ENCODE measurements around the gene RNF169.
A peak's percentile ranks its signal among the peaks of the same experiment; 100 is the strongest.

RNF169 gene

DNA sequence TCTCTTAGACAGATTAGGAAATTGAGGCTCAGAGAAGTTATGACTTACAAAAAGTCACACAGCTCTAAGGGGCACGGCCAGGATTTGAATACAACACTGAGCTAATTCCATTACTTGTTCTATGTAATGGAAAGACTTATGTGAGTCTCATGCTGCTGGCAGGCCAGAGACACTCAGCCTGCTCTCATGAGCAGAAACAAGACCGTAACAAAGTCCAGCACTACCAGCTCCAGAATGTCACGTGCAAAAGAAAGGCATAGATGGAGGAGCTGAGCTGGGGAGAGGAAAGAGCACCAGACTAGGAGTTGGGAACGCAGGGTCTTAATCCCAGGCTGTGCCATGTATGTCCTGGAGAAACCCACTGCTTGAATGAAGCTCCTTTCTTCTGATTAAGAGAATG is 19.3 kb upstream of the RNF169 start:
- TF ChIP-seq, protein P1, sequence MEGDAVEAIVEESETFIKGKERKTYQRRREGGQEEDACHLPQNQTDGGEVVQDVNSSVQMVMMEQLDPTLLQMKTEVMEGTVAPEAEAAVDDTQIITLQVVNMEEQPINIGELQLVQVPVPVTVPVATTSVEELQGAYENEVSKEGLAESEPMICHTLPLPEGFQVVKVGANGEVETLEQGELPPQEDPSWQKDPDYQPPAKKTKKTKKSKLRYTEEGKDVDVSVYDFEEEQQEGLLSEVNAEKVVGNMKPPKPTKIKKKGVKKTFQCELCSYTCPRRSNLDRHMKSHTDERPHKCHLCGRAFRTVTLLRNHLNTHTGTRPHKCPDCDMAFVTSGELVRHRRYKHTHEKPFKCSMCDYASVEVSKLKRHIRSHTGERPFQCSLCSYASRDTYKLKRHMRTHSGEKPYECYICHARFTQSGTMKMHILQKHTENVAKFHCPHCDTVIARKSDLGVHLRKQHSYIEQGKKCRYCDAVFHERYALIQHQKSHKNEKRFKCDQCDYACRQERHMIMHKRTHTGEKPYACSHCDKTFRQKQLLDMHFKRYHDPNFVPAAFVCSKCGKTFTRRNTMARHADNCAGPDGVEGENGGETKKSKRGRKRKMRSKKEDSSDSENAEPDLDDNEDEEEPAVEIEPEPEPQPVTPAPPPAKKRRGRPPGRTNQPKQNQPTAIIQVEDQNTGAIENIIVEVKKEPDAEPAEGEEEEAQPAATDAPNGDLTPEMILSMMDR (IDR thresholded peaks at IDR 0.05; ENCODE audit: control insufficient read depth, insufficient read depth, low read depth, low read length, missing control alignments): no peak

DNA sequence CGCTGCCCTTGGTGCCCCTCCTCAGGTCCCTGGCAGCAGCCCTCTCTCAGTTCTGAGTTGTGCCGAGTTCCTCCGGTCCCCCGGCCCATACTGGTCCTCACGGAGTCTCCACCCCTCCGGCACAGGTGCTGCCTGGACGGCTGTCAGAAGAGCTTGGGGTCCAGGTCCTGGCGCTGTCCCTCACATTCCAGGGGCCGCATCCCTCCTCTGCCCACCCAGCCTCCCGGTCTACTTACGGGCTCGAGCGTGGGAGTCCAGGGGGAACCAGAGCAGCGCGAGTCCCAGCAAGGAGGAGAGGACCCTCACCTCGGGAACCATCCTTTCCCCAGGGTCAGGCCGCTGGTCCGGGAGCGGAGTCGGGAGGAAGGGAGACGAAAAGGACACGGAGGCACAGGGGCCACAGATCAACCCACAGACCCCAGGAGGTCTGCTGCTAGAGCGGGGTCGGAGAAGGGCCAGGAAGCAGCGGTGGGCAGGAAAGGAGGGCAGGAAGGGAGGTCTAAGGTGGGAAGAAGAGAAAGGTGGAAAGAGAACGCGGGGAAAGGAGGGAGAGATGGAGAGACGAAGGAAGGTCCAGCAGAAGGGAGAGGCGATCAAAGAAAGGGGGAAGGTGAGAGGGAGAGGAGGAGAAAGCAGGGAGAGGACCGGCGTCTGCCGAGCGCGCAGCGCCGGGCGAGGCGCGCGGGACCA is 17.9 kb upstream of the RNF169 start:
- H3K4me3 ChIP-seq (ENCODE audit: control insufficient read depth, low read depth, low read length): no peak overlapping the region
- DNase-seq (ENCODE audit: low read depth): no peak
- TF ChIP-seq, protein P1 (IDR thresholded peaks at IDR 0.05; ENCODE audit: control insufficient read depth, insufficient read depth, low read depth, low read length, missing control alignments): no peak

More for the DNA sequence above, 19.3 kb upstream of the RNF169 start:
- no peak overlapping the region for H3K4me3 ChIP-seq (ENCODE audit: control insufficient read depth, low read depth, low read length)
- DNase-seq (ENCODE audit: low read depth): no peak

DNA sequence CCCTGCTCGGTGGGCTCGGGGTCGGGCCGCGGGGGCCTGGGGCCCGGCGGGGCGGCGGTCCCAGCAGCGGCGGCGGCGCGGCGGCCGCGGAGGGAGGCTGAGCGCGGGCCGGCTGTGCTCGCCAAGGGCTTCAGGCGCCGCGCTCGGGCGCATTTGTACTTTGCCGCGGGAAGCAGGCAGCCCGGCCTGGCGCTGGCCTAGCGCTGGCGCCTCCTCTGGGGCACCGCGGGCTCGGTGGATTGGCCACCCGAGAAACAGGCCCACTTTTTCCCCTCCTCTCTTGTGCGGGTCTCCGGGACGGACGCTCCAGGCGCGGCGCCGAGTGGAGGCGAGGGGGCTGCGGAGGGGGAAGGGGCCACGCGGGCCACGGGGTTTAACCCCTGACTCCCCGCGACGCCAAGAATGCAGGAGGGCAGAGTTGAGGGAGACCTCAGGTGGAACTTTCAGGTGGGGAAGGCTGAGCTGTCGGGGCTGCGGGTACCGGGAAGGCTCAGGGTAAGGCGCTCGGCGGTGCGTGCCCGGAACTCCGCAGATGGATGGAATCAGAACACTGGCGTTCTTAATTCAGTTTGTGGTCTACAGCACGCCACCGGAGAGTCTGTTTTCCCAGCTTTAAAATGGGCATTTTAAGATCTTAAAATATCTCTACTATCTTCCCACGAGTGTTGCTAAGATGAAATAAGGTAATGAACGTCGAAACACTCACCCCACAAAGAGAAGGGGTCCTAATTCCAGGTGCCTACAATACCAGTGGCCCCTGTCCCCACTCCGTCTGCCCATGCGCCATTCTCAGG is 17.2 kb upstream of the RNF169 start, which contains the start of gene CHRDL2:
TSS of gene CHRDL2 (minus strand) at position 126 of the 794 bp plus-strand sequence. CDS start 538 bp downstream, outside the sequence.
- no peak for DNase-seq (ENCODE audit: low read depth)
- H3K4me3 ChIP-seq (ENCODE audit: control insufficient read depth, low read depth, low read length): peak within 1 kb of the TSS; percentile 33
- TF ChIP-seq, protein P1 (IDR thresholded peaks at IDR 0.05; ENCODE audit: control insufficient read depth, insufficient read depth, low read depth, low read length, missing control alignments): no peak

DNA sequence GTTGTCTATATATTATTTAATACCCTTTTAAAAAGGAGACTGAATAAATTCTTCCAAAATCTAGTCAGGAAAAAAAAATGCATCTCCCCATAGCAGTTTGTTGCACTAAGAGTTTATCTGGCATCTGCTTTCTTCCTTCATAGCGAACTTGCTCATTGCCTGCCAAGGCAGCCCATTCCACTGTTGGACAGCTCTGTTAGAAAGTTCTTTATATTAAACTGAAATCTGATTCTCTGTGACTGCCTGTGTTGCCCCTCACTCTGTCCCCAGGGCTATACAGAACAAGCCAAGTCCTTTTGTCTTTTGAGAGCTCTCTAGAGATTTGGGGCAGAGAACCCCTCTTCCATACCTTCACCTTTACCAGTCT is 14.1 kb upstream of the RNF169 start:
- no peak overlapping the region for H3K4me3 ChIP-seq (ENCODE audit: control insufficient read depth, low read depth, low read length)
- no peak for DNase-seq (ENCODE audit: low read depth)
- TF ChIP-seq, protein P1 (IDR thresholded peaks at IDR 0.05; ENCODE audit: control insufficient read depth, insufficient read depth, low read depth, low read length, missing control alignments): no peak

DNA sequence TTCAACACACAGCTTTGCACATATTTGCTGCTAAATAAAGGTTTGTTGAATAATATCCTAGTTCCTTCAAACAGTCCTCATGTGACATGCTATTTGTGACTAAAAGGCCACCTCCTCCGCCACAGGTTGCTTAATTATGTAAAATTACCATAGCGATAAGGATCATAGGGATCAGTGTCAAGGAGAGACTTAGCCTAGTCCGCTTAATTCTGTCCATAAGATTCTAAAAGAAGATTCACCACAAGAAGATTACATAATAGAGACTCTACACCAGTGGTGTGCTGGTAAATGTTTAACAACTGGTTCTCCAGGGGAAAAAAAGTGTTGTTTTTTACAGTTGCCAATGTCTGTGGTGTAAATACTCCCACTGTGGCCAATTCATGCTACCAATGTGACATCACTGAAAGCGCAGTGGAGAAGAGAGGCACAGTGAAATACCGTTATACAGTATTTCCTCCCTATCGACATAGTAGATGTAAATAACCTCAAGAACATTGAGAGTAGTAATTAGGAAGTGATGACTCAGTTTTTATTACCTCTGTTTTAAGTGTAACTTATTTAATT is 13.2 kb upstream of the RNF169 start:
- no peak for DNase-seq (ENCODE audit: low read depth)
- no peak overlapping the region for H3K4me3 ChIP-seq (ENCODE audit: control insufficient read depth, low read depth, low read length)
- TF ChIP-seq, protein P1 (IDR thresholded peaks at IDR 0.05; ENCODE audit: control insufficient read depth, insufficient read depth, low read depth, low read length, missing control alignments): no peak

DNA sequence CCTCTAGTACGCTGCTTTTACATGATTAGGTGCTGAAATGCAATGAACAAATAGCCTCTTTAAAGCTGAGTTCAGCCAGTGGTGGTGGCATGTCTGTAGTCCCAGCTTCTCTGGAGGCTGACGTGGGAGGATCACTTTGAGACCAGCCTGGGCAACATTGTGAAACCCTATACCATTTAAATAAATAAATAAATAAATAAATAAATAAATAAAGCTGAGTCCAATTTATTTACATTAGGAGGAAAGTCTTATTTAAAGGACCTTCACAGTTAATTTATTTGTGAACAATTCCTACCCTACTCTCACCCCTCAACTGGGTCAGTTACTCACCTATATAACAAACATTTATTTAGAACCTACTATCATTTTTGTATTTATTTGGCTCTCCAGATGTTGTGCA is 12.6 kb upstream of the RNF169 start:
- TF ChIP-seq, protein P1 (IDR thresholded peaks at IDR 0.05; ENCODE audit: control insufficient read depth, insufficient read depth, low read depth, low read length, missing control alignments): no peak
- DNase-seq (ENCODE audit: low read depth): no peak
- no peak overlapping the region for H3K4me3 ChIP-seq (ENCODE audit: control insufficient read depth, low read depth, low read length)
